Heart right ventricle (tissue), 16 donors: Measurements from ENCODE around the gene KIT. TPM values are rescaled to one million over a fixed set of nuclear protein-coding genes. Genes with fewer than 3 reads are reported as not detected.
A peak's percentile ranks its signal among the peaks of the same experiment; 100 is the strongest.

ENCODE experiments used
- ATAC-seq, 8 donors: fragments of 200-7000 bp; cut with Tn5 transposase; one replicate each; pipeline ENCODE4 v1.9.1; 2020; ENCODE audit warnings: mild to moderate bottlenecking in 8 of 8, moderate library complexity in 8 of 8, moderate number of reproducible peaks in 1 of 8
- DNase-seq, 2 donors: peaks; one replicate each; pipeline ENCODE4 v3.0.0-alpha.2; 2020
- H3K27ac ChIP-seq, 10 donors: fragments of 200-600 bp; sonication (generic) in 2 of 10; one replicate each; pipeline versions ENCODE4 v1.5.0 to v1.8.0; 2020 to 2022; ENCODE audit warnings: mild to moderate bottlenecking in 3 of 10
- H3K27me3 ChIP-seq, 7 donors: fragments of 200-600 bp; one replicate each; pipeline ENCODE4 v1.8.0; 2021 to 2022; ENCODE audit warnings: mild to moderate bottlenecking in 2 of 7
- H3K36me3 ChIP-seq, 9 donors: fragments of 200-600 bp; sonication (generic) in 1 of 9; one replicate each; pipeline versions ENCODE4 v1.5.0 to v1.8.0; 2020 to 2022; ENCODE audit warnings: mild to moderate bottlenecking in 2 of 9
- H3K4me1 ChIP-seq, 9 donors: fragments of 200-600 bp; sonication (generic) in 1 of 9; one replicate each; pipeline versions ENCODE4 v1.5.0 to v1.8.0; 2020 to 2022; ENCODE audit warnings: mild to moderate bottlenecking in 4 of 9
- H3K4me3 ChIP-seq, 10 donors: fragments of 200-600 bp; sonication (generic) in 2 of 10; one replicate each; pipeline versions ENCODE4 v1.5.0 to v1.8.0; 2020 to 2022; ENCODE audit warnings: mild to moderate bottlenecking in 7 of 10, moderate library complexity in 2 of 10
- H3K9me3 ChIP-seq, 11 donors: fragments of 200-600 bp in 10 of 11; sonication (generic) in 2 of 11; one replicate each; pipeline versions ENCODE4 v1.5.0 to v1.8.0; 2013 to 2022; ENCODE audit warnings: mild to moderate bottlenecking in 2 of 11, control low read depth in 1 of 11, moderate library complexity in 1 of 11
- WGBS, 2 donors: extraction: QIAGEN DNeasy Blood & Tissue Kit; methylation state at CpG; one replicate each; pipeline ENCODE4 v1.1.7; 2013; ENCODE audit warnings: inconsistent platforms in 1 of 2; 5-methylcytosine and 5-hydroxymethylcytosine counted together
- intact Hi-C, 10 donors: fragments of 100-400 bp; cut with DNase I; formaldehyde crosslinking; loops; one replicate each; pipeline versions ENCODE4 v1.11.1 to v1.14.2; 2022
- polyA plus RNA-seq, 2 donors: library from polyadenylated mRNA; stranded (reverse); fragments of 200-250 nt; gene quantifications; one replicate each; pipeline ENCODE4 v1.2.3, GENCODE V29; 2013
- total RNA-seq, 10 donors: library from RNA; stranded (reverse); fragmentation: NEBNext Ultra II Directional in 3 of 10; extraction: Animal tissue kit (Norgen Biotek cat#: 25700) in 3 of 10; gene quantifications; one replicate each; pipeline versions ENCODE4 v1.2.1 to v1.2.4, GENCODE V29; 2021 to 2023
- TF ChIP-seq, protein P1 (sequence below), 9 donors: fragments of 200-600 bp; sonication (generic) in 2 of 9; IDR thresholded peaks; one replicate each; pipeline versions ENCODE4 v1.5.0 to v1.8.0; 2021 to 2022; ENCODE audit warnings: antibody characterized with exemption in 9 of 9, mild to moderate bottlenecking in 5 of 9, moderate library complexity in 1 of 9
- donor health status: Arrhythmogenic right ventricular cardiomyopathy.
- donor health status: ischemic (EF 13 %, LVEDD 7.1; RV severe dilation, severe dysfunction).
- donor health status: healthy with polysubstance abuse.
- donor health status: DM: no; HTN: yes; CAD: no.
- donor health status: DM: no; HTN: no; CAD: no.
- donor health status: ischemic (EF 25% LVEDD 6.9; RV normal size, moderate dysfunction).
- donor health status: ischemic (EF 25% LVEDD 5.7; RV mildly dilated, moderate dysfunction).
- donor health status: healthy.
- donor health status: DM: yes; HTN: yes; CAD: no.
- donor health status: Ischemic cardiomyopathy.
- donor health status: ischemic (EF 35%, LVEDD 5.7; RV mildly dilated, moderate dysfunction).
- donor health status: nonischemic (EF 11% LVEDD 7.7; RV severe dilation, severe dysfunction).
- donor health status: DM: yes; HTN: yes; CAD: no.
- donor health status: PGD.
- donor health status: ischemic (EF 29% LVEDD 5.4; RV normal size, mild dysfunction).
- donor health status: nonischemic (EF 23%, LVEDD 6.1; RV moderate dilation, normal function).

KIT gene
- total and polyA plus RNA-seq, 12 donors: 0.07 to 6.8 (median 2.1) TPM

DNA sequence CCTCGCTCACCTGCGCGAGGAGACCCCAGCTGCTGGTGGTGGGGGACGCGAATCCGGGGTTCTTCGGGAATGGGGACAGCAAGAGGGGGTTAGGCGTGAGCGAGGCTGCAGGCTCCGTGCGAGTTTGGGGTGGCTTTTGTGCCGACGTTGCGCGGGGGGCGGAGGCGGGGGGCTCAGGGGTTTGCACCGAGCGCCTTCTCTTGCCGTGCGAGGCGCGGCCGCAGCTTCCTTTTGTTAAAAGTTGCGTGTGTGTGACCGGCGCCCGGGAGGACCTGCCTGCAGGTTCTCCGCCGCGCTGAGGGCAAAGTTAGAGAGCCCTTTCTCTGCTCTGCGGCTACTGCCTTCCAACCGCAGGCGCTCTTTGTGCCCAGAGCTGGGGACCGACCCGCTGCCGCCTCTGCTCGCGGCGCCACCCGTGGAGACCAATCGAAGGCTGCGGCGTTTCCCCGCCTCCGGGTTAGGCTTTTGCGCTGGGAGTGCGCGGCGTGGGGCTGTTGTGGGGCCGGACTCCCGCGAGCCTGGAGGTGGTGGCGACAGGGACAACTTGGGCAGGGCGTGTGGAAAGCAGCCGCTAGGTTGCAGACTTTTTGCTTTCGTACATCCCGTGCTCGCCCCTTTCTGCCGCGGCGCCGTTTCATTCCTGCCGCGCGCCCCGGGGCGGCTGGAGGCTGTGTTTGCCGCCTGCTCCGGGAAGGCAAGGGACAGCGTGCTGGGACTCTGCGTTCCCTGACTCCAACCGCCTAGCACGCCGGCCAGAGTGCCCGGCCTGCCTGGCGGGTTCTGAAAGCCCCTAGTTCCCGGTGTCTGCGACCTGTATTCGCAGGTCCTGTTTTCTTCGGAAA, 716 bp downstream of the KIT start:
- peak overlapping the region in 7 of 10 donors; percentile 11 to 65 (median 53) for H3K27ac ChIP-seq
- peak; percentile 55 to 90 (median 82) for ATAC-seq
- peak; percentile 47 to 51 for DNase-seq
- H3K27me3 ChIP-seq: peaks cover 0 to 42% (median 16%) of the 10 kb centered on the region in 7 donors
- 0 to 1% methylated on average over 81 of the region's 81 CpGs for WGBS, 2 donors
- no peaks in the 10 kb centered on the region for H3K36me3 ChIP-seq
- H3K9me3 ChIP-seq: no peaks in the 10 kb centered on the region
- TF ChIP-seq, protein P1, sequence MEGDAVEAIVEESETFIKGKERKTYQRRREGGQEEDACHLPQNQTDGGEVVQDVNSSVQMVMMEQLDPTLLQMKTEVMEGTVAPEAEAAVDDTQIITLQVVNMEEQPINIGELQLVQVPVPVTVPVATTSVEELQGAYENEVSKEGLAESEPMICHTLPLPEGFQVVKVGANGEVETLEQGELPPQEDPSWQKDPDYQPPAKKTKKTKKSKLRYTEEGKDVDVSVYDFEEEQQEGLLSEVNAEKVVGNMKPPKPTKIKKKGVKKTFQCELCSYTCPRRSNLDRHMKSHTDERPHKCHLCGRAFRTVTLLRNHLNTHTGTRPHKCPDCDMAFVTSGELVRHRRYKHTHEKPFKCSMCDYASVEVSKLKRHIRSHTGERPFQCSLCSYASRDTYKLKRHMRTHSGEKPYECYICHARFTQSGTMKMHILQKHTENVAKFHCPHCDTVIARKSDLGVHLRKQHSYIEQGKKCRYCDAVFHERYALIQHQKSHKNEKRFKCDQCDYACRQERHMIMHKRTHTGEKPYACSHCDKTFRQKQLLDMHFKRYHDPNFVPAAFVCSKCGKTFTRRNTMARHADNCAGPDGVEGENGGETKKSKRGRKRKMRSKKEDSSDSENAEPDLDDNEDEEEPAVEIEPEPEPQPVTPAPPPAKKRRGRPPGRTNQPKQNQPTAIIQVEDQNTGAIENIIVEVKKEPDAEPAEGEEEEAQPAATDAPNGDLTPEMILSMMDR (IDR thresholded peaks at IDR 0.05): peak in 7 of 9 donors; percentile 20 to 59 (median 28)
- H3K4me3 ChIP-seq: peak overlapping the region; percentile 34 to 78 (median 64)
- H3K4me1 ChIP-seq: peaks cover 4 to 48% (median 30%) of the 10 kb centered on the region in 9 donors
- intact Hi-C loops: loop anchor here in 3 of 10 donors (5.0 to 10.0 kb wide), 5 partner anchors 124 to 324 kb away; no protein-coding TSS in a partner anchor

DNA sequence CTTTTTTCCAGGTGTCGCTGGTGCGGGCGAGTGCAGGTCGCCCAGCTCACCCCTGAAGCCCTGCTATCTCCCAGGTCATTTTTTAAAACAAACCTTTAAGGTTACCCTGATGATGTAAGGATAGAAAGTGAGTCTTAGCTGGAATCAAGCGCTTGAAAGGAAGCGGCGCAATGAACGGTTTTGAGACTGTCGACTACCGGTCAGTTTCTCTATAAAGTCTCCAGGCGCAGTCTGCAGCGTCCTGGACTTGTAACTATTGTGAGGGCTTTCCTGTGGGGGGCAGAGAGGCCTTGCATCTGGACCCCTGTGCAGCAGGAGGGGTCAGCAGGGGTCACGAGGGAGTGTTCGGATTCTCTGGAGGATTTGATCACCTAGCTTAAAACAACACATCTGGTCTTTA, 1.6 kb downstream of the KIT start:
- Histone ChIP-seq H3K9me3 (no peaks in the 10 kb centered on the region), H3K27me3 (peaks cover 0 to 42% (median 16%) of the 10 kb centered on the region in 7 donors), H3K4me1 (peaks cover 4 to 51% (median 30%) of the 10 kb centered on the region in 9 donors), H3K4me3 (peak overlapping the region; percentile 34 to 78 (median 64)), H3K36me3 (no peaks in the 10 kb centered on the region), H3K27ac (peak overlapping the region in 6 of 10 donors; percentile 21 to 65 (median 55))
- DNase-seq (no peak), ATAC-seq (peak in 5 of 8 donors; percentile 35 to 70 (median 41))
- intact Hi-C loops: loop anchor here in 3 of 10 donors (5.0 to 10.0 kb wide), 5 partner anchors 123 to 325 kb away; no protein-coding TSS in a partner anchor
- 2 to 5% methylated on average over 14 of the region's 14 CpGs for WGBS, 2 donors
- TF ChIP-seq, protein P1 (IDR thresholded peaks at IDR 0.05): no peak

DNA sequence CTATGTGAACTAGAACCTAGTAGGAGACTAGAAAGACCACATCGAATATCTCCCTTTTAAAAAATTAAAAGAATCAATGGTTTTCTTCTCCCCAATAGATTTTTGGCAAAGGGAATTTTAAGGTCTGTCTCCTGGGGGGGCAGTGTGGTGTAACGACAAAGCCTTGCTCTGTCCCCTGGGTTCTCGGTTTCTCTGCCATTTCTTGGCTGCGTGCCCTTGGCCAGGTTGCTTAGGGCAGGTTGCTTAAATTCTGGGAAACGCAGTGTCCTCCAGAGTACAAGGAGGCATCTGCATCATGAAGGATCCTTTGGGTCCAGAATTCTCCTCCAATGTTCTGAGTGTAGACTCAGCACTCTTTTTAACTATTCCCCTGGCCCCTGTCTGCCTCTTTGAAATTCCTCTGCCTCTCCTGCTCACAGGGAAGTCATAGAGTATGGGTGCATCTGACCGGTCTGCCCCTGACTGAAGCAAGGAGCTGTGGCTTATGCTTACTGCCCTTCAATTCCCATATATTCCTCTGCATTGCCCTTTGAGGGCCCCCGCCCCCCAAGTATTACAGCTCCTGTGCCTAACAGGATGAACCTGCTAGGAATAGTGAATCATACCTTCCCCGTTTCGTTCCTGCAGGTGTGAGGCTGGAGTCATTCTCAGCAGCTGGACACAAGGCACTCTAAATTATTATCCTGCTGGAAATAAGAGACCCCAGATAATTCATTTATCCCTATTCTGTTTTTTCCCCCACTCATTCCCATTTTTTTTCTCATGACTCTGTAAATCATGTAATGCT, 2.2 kb downstream of the KIT start:
- TF ChIP-seq, protein P1 (IDR thresholded peaks at IDR 0.05): no peak
- DNase-seq (no peak), ATAC-seq (no peak)
- intact Hi-C loops: loop anchor here in 4 of 10 donors (5.0 to 10.0 kb wide), 5 partner anchors 122 to 325 kb away; no protein-coding TSS in a partner anchor
- H3K4me3 ChIP-seq: peak overlapping the region in 8 of 10 donors; percentile 34 to 78 (median 64)
- peak overlapping the region in 2 of 10 donors; percentile 53 to 57 for H3K27ac ChIP-seq
- H3K9me3 ChIP-seq: no peaks in the 10 kb centered on the region
- peaks cover 0 to 42% (median 16%) of the 10 kb centered on the region in 7 donors for H3K27me3 ChIP-seq
- no peaks in the 10 kb centered on the region for H3K36me3 ChIP-seq
- peaks cover 4 to 51% (median 30%) of the 10 kb centered on the region in 9 donors for H3K4me1 ChIP-seq
- WGBS, 2 donors: 39 to 40% methylated on average over 9 of the region's 9 CpGs

DNA sequence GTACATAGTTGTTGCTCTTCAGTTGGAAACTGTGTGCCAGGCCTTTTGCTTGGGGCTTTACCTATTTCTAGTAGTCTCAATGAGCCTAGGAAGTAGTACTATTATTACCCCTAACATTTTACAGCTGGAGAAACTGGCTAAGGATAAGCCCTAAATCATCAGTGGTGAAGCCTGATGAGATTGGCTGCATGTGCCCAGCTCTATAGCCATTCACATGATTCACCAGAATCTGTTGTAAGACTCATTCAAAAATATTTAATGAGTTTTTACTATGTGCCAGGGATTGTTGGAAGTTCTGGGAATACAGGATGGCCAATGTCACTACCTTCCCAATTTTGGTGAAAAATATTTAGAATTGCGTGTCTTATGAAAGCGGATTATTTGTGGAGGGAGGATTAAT, 2.8 kb downstream of the KIT start:
- ATAC-seq: no peak
- no peak for DNase-seq
- intact Hi-C loops: loop anchor here in 1 of 10 donors (10.0 kb wide), 1 partner anchor 294 kb away; no protein-coding TSS in a partner anchor
- Histone ChIP-seq H3K36me3 (no peaks in the 10 kb centered on the region), H3K4me1 (peaks cover 4 to 51% (median 30%) of the 10 kb centered on the region in 9 donors), H3K27ac (no peak overlapping the region), H3K4me3 (no peak overlapping the region), H3K9me3 (no peaks in the 10 kb centered on the region), H3K27me3 (peaks cover 0 to 42% (median 16%) of the 10 kb centered on the region in 7 donors)
- TF ChIP-seq, protein P1 (IDR thresholded peaks at IDR 0.05): no peak
- WGBS, 2 donors: 91 to 98% methylated on average over 2 of the region's 2 CpGs
